ENCODE results near the gene SPTBN1. TPM values are rescaled to one million over a fixed set of nuclear protein-coding genes. Genes with fewer than 3 reads are reported as not detected.

Gene SPTBN1
- total and polyA plus RNA-seq, 2 of the 13 experiments (the other 11 are each of a cell fraction or from before 2014, with no cell fraction given) = 123 to 299 TPM

- TF ChIP-seq SIN3A (IDR thresholded peaks at IDR 0.05; ENCODE audit: borderline replicate concordance, low read depth, low read length) = peak; percentile 65; the same call in 1 of the 2 replicates
- TF ChIP-seq RORA (CRISPR knock-in tag; IDR thresholded peaks at IDR 0.05) = peak; percentile 88; the same call in 1 of the 2 replicates
- TF ChIP-seq SCMH1 (CRISPR knock-in tag; IDR thresholded peaks at IDR 0.05; ENCODE audit: borderline replicate concordance) = no peak
- TF ChIP-seq MNT (IDR thresholded peaks at IDR 0.05) = no peak
- peak; percentile 79; the same call in 1 of the 2 replicates for TF ChIP-seq MEF2D (CRISPR knock-in tag; IDR thresholded peaks at IDR 0.05)
- TF ChIP-seq ETV5 (CRISPR knock-in tag; IDR thresholded peaks at IDR 0.05; ENCODE audit: borderline replicate concordance) = peak; percentile 73; the same call in 1 of the 2 replicates
- TF ChIP-seq ZNF230 (CRISPR knock-in tag; IDR thresholded peaks at IDR 0.05) = no peak
- peak; percentile 81 for TF ChIP-seq TCF7L2 (IDR thresholded peaks at IDR 0.05; ENCODE audit: low read depth, low read length)
- TF ChIP-seq ZNF75D (CRISPR knock-in tag; IDR thresholded peaks at IDR 0.05; ENCODE audit: borderline replicate concordance) = no peak
- peak; percentile 46; the same call in 1 of the 2 replicates for TF ChIP-seq ZNF143 (CRISPR knock-in tag; IDR thresholded peaks at IDR 0.05)
- peak; percentile 99 for TF ChIP-seq DPF2 (CRISPR knock-in tag; IDR thresholded peaks at IDR 0.05; ENCODE audit: borderline replicate concordance, low read depth)
- 0 out of 2 replicates have a peak, but pooled peaks have one; percentile 54 for TF ChIP-seq PAF1 (CRISPR knock-in tag; IDR thresholded peaks at IDR 0.05)
- no peak for TF ChIP-seq PREB (CRISPR knock-in tag; IDR thresholded peaks at IDR 0.05)
- peak; percentile 97 for TF ChIP-seq KDM4B (CRISPR knock-in tag; IDR thresholded peaks at IDR 0.05)
- TF ChIP-seq KLF6 (CRISPR knock-in tag; IDR thresholded peaks at IDR 0.05) = peak; percentile 86; the same call in 1 of the 2 replicates
- peak; percentile 89 for TF ChIP-seq NR2F6 (IDR thresholded peaks at IDR 0.05)
- TF ChIP-seq NR2F6 (CRISPR knock-in tag; IDR thresholded peaks at IDR 0.05) = peak; percentile 81
- peak; percentile 93 for TF ChIP-seq ZSCAN9 (CRISPR knock-in tag; IDR thresholded peaks at IDR 0.05; ENCODE audit: borderline replicate concordance)
- peak; percentile 94 for TF ChIP-seq MIER3 (CRISPR knock-in tag; IDR thresholded peaks at IDR 0.05; ENCODE audit: borderline replicate concordance)
- peak; percentile 71 for TF ChIP-seq TFDP2 (CRISPR knock-in tag; IDR thresholded peaks at IDR 0.05)
- TF ChIP-seq SMAD1 (CRISPR knock-in tag; IDR thresholded peaks at IDR 0.05; ENCODE audit: borderline replicate concordance, low read depth) = 0 out of 2 replicates have a peak, but pooled peaks have one; percentile 55
- TF ChIP-seq ZNF746 (CRISPR knock-in tag; IDR thresholded peaks at IDR 0.05) = no peak
- TF ChIP-seq RXRB (CRISPR knock-in tag; IDR thresholded peaks at IDR 0.05; ENCODE audit: borderline replicate concordance) = peak; percentile 91
- no peak for TF ChIP-seq ZNF883 (CRISPR knock-in tag; IDR thresholded peaks at IDR 0.05; ENCODE audit: not compliant biosample characterization)
- TF ChIP-seq ATF3 (CRISPR knock-in tag; IDR thresholded peaks at IDR 0.05) = peak; percentile 74
- TF ChIP-seq FOXK1 (CRISPR knock-in tag; IDR thresholded peaks at IDR 0.05; ENCODE audit: borderline replicate concordance, low read depth) = peak; percentile 86; the same call in 1 of the 2 replicates
- no peak for TF ChIP-seq ZBTB1 (CRISPR knock-in tag; IDR thresholded peaks at IDR 0.05; ENCODE audit: borderline replicate concordance)
- TF ChIP-seq TSC22D2 (CRISPR knock-in tag; IDR thresholded peaks at IDR 0.05; ENCODE audit: borderline replicate concordance) = peak; percentile 75; the same call in 1 of the 2 replicates
These were observed 213.8 kb downstream of the SPTBN1 start (continued) for GRCh38 chr2:54669677-54670484.
